H9 (cell line): ENCODE results near the gene POU6F2. TPM values are rescaled to one million over a fixed set of nuclear protein-coding genes. Genes with fewer than 3 reads are reported as not detected.

Experiments
- DNase-seq: peaks from one replicate; pipeline ENCODE4 v3.0.0-alpha.2; 2017
- H2AFZ ChIP-seq: one replicate; pipeline ENCODE4 v1.6.1; 2013; ENCODE audit warnings: mild to moderate bottlenecking, low read length, control low read depth, moderate library complexity
- H2AK5ac ChIP-seq: 2 replicates; pipeline ENCODE4 v1.6.1; 2013; ENCODE audit warnings: low read length, control low read depth, mixed read lengths; ENCODE audit not compliant: insufficient read length
- H2BK120ac ChIP-seq: one replicate; pipeline ENCODE4 v1.6.1; 2013; ENCODE audit warnings: low read depth, mild to moderate bottlenecking, low read length, control low read depth, inconsistent platforms; ENCODE audit not compliant: poor library complexity, severe bottlenecking
- H2BK12ac ChIP-seq: 2 replicates; pipeline ENCODE4 v1.6.1; 2013; ENCODE audit warnings: low read length, control low read depth, mixed read lengths, low read depth; ENCODE audit not compliant: insufficient read length
- H2BK15ac ChIP-seq: 2 replicates; pipeline ENCODE4 v1.6.1; 2013; ENCODE audit warnings: low read depth, low read length, control low read depth
- H2BK20ac ChIP-seq: one replicate; pipeline ENCODE4 v1.6.1; 2013; ENCODE audit warnings: low read depth, mild to moderate bottlenecking, low read length, control low read depth, inconsistent platforms; ENCODE audit not compliant: poor library complexity, severe bottlenecking
- H2BK5ac ChIP-seq: 2 replicates; pipeline ENCODE4 v1.6.1; 2013; ENCODE audit warnings: low read length, control low read depth, mixed read lengths; ENCODE audit not compliant: insufficient read length
- H3K14ac ChIP-seq: 2 replicates; pipeline ENCODE4 v1.6.1; 2013; ENCODE audit warnings: low read length, control low read depth; ENCODE audit not compliant: insufficient read depth
- H3K18ac ChIP-seq: 2 replicates; pipeline ENCODE4 v1.6.1; 2013; ENCODE audit warnings: low read depth, mild to moderate bottlenecking, mixed read lengths, low read length, control low read depth; ENCODE audit not compliant: insufficient read length
- H3K23ac ChIP-seq: 2 replicates; pipeline ENCODE4 v1.6.1; 2013; ENCODE audit warnings: low read length, control low read depth, mixed read lengths, low read depth; ENCODE audit not compliant: insufficient read length
- H3K23me2 ChIP-seq: 2 replicates; pipeline ENCODE4 v1.6.1; 2013; ENCODE audit warnings: low read depth, mild to moderate bottlenecking, mixed read lengths, low read length, control low read depth; ENCODE audit not compliant: insufficient read length, poor library complexity, severe bottlenecking
- H3K27ac ChIP-seq: 2 replicates; pipeline ENCODE4 v1.5.1; 2013; ENCODE audit warnings: low read length, control low read depth, mixed read lengths, low read depth; ENCODE audit not compliant: insufficient read length
- H3K27me3 ChIP-seq: 2 replicates; pipeline ENCODE4 v1.6.1; 2013; ENCODE audit warnings: low read length, control low read depth, inconsistent platforms; ENCODE audit not compliant: insufficient read depth
- H3K4ac ChIP-seq: 2 replicates; pipeline ENCODE4 v1.6.1; 2013; ENCODE audit warnings: low read depth, mild to moderate bottlenecking, control low read depth, inconsistent platforms, low read length, moderate library complexity
- H3K4me1 ChIP-seq: 2 replicates; pipeline ENCODE4 v1.6.1; 2013; ENCODE audit warnings: low read length, control low read depth, inconsistent platforms; ENCODE audit not compliant: insufficient read depth
- H3K4me2 ChIP-seq: 2 replicates; pipeline ENCODE4 v1.6.1; 2013; ENCODE audit warnings: low read length, control low read depth, mixed read lengths; ENCODE audit not compliant: insufficient read length, insufficient read depth
- H3K56ac ChIP-seq: 2 replicates; pipeline ENCODE4 v1.6.1; 2013; ENCODE audit warnings: low read depth, mild to moderate bottlenecking, mixed read lengths, low read length, control low read depth; ENCODE audit not compliant: insufficient read length
- H3K79me1 ChIP-seq: 2 replicates; pipeline ENCODE4 v1.6.1; 2013; ENCODE audit warnings: low read depth, mild to moderate bottlenecking, moderate library complexity, low read length, control low read depth, inconsistent platforms; ENCODE audit not compliant: insufficient read depth, poor library complexity, severe bottlenecking
- H3K79me2 ChIP-seq: 2 replicates; pipeline ENCODE4 v1.6.1; 2013; ENCODE audit warnings: low read length, control low read depth, inconsistent platforms; ENCODE audit not compliant: insufficient read depth
- H3K9ac ChIP-seq: 2 replicates; pipeline ENCODE4 v1.6.1; 2013; ENCODE audit warnings: low read length, control low read depth, mixed read lengths; ENCODE audit not compliant: insufficient read length; ENCODE audit errors: extremely low read depth
- H3K9me3 ChIP-seq: one replicate; pipeline ENCODE4 v1.6.1; 2013; ENCODE audit warnings: low read depth, low read length, inconsistent platforms; ENCODE audit not compliant: control insufficient read depth
- H3T11ph ChIP-seq: one replicate; pipeline ENCODE4 v1.6.1; 2013; ENCODE audit warnings: mild to moderate bottlenecking, low read length, control low read depth, inconsistent platforms
- H4K20me1 ChIP-seq: one replicate; pipeline ENCODE4 v1.6.1; 2013; ENCODE audit not compliant: control insufficient read depth, insufficient read length, insufficient read depth
- H4K5ac ChIP-seq: 2 replicates; pipeline ENCODE4 v1.6.1; 2013; ENCODE audit warnings: low read depth, mild to moderate bottlenecking, mixed read lengths, low read length, control low read depth; ENCODE audit not compliant: insufficient read length
- H4K8ac ChIP-seq: replicated peaks from 2 replicates; pipeline ENCODE4 v1.6.1; 2013; ENCODE audit warnings: low read length, control low read depth, mixed read lengths, low read depth; ENCODE audit not compliant: insufficient read length
- H4K91ac ChIP-seq: 2 replicates; pipeline ENCODE4 v1.6.1; 2013; ENCODE audit warnings: low read depth, mild to moderate bottlenecking, moderate library complexity, mixed read lengths, low read length, control low read depth; ENCODE audit not compliant: insufficient read length
- H3K27ac Mint-ChIP-seq, 3 experiments: 2 replicates in 2 of 3; 3 replicates in 1 of 3; pipeline ENCODE4 v1.8.0; 2020 to 2021; ENCODE audit warnings: mixed read lengths in 3 of 3, mild to moderate bottlenecking in 1 of 3, moderate library complexity in 1 of 3
- H3K27me3 Mint-ChIP-seq: 2 replicates; pipeline ENCODE4 v1.8.0; 2021; ENCODE audit warnings: low read depth, mild to moderate bottlenecking, moderate library complexity, mixed read lengths
- H3K36me3 Mint-ChIP-seq, 3 experiments: 2 replicates in 2 of 3; 3 replicates in 1 of 3; pipeline ENCODE4 v1.8.0; 2020 to 2021; ENCODE audit warnings: low read depth in 3 of 3, mixed read lengths in 3 of 3; ENCODE audit not compliant: insufficient read depth in 1 of 3
- H3K4me1 Mint-ChIP-seq, 2 experiments: 2 replicates each; pipeline ENCODE4 v1.8.0; 2020; ENCODE audit warnings: mixed read lengths in 2 of 2
- H3K4me3 Mint-ChIP-seq, 2 experiments: 2 replicates in 1 of 2; 3 replicates in 1 of 2; pipeline ENCODE4 v1.8.0; 2020 to 2021; ENCODE audit warnings: mild to moderate bottlenecking in 2 of 2, mixed read lengths in 2 of 2, moderate library complexity in 1 of 2
- H3K9me3 Mint-ChIP-seq, 2 experiments: 2 replicates in 1 of 2; 3 replicates in 1 of 2; pipeline ENCODE4 v1.8.0; 2020; ENCODE audit warnings: mild to moderate bottlenecking in 2 of 2, mixed read lengths in 2 of 2, moderate library complexity in 1 of 2
- WGBS: extraction: QIAGEN DNeasy Blood & Tissue Kit; methylation state at CpG from one replicate; pipeline ENCODE4 v1.1.7; 2013; ENCODE audit warnings: missing lambda C conversion rate, low lambda C conversion rate, mixed read lengths; ENCODE audit not compliant: insufficient read length; ENCODE audit errors: extremely low coverage; 5-methylcytosine and 5-hydroxymethylcytosine counted together
- total RNA-seq: library from RNA; stranded (reverse); gene quantifications from 2 replicates; pipeline ENCODE4 v1.2.1, GENCODE V29; 2021
- TF ChIP-seq, protein P1 (sequence below): fragments of 200-600 bp; sonication (generic); conservative IDR thresholded peaks from 3 replicates; pipeline ENCODE4 v1.8.0; 2021; ENCODE audit warnings: antibody characterized with exemption, mild to moderate bottlenecking

POU6F2 gene
- total RNA-seq, 1 experiment from 2014 or later = 1.9 TPM

DNA sequence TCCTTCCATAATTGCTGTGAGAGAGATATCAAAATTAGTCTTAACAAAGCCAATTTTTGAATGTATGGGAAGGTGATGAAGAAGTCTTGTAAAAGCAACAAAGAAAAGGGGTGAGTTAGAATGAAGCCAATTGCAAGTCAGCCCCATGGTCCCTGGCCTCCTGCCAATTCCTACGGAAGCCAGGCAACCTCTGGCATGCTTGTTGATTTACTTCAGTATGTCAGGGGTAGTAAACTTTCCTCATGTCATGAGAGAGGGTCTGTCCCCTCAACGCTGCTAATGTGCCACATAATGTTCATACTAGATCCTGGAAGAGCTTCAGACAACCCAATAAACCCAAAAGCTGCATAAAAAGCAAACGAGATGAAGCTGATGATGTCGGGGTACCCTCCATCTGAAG lies 429.4 kb downstream of the POU6F2 start:
- H2AFZ ChIP-seq = no peak overlapping the region
- no peak overlapping the region for H4K5ac ChIP-seq
- no peak overlapping the region for H2BK5ac ChIP-seq
- DNase-seq = no peak
- H3K4me1 Mint-ChIP-seq = peaks cover 23 to 28% of the 10 kb centered on the region in 2 experiments
- H3K14ac ChIP-seq = no peak overlapping the region
- no peaks in the 10 kb centered on the region; the same call in 1 of the 2 replicates for H3K4me1 ChIP-seq
- H3K27me3 ChIP-seq = no peaks in the 10 kb centered on the region
- H3K36me3 Mint-ChIP-seq = no peaks in the 10 kb centered on the region
- H3K4me3 Mint-ChIP-seq = no peak overlapping the region
- H3K56ac ChIP-seq = no peak overlapping the region
- no peak overlapping the region for H3K9ac ChIP-seq
- no peak overlapping the region for H3T11ph ChIP-seq
- no peaks in the 10 kb centered on the region for H3K27me3 Mint-ChIP-seq
- TF ChIP-seq, protein P1, sequence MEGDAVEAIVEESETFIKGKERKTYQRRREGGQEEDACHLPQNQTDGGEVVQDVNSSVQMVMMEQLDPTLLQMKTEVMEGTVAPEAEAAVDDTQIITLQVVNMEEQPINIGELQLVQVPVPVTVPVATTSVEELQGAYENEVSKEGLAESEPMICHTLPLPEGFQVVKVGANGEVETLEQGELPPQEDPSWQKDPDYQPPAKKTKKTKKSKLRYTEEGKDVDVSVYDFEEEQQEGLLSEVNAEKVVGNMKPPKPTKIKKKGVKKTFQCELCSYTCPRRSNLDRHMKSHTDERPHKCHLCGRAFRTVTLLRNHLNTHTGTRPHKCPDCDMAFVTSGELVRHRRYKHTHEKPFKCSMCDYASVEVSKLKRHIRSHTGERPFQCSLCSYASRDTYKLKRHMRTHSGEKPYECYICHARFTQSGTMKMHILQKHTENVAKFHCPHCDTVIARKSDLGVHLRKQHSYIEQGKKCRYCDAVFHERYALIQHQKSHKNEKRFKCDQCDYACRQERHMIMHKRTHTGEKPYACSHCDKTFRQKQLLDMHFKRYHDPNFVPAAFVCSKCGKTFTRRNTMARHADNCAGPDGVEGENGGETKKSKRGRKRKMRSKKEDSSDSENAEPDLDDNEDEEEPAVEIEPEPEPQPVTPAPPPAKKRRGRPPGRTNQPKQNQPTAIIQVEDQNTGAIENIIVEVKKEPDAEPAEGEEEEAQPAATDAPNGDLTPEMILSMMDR = no peak
- H2AK5ac ChIP-seq = no peak overlapping the region
- no peak overlapping the region for H3K23ac ChIP-seq
- H4K91ac ChIP-seq = no peak overlapping the region
- no peaks in the 10 kb centered on the region for H3K79me1 ChIP-seq
- no peak overlapping the region for H3K4me2 ChIP-seq
- no peaks in the 10 kb centered on the region for H3K9me3 ChIP-seq
- no peak overlapping the region for H2BK120ac ChIP-seq
- H3K4ac ChIP-seq = no peak overlapping the region
- H3K9me3 Mint-ChIP-seq = no peaks in the 10 kb centered on the region
- no CpG with 5 or more reads among the region's 4 CpGs for WGBS
- H3K79me2 ChIP-seq = no peaks in the 10 kb centered on the region
- H4K20me1 ChIP-seq = no peaks in the 10 kb centered on the region
- no peak overlapping the region for H3K18ac ChIP-seq
- H3K27ac Mint-ChIP-seq = no peak overlapping the region
- H2BK20ac ChIP-seq = no peak overlapping the region
- H2BK15ac ChIP-seq = 0 out of 2 replicates have a peak overlapping the region, but pooled peaks have one; percentile 52
- H2BK12ac ChIP-seq = no peak overlapping the region
- H3K23me2 ChIP-seq = no peaks in the 10 kb centered on the region
- H3K27ac ChIP-seq = no peak overlapping the region
- H4K8ac ChIP-seq = no peak overlapping the region
